ENCODE data around the gene ZNF800.

GRCh38 chr7:127322351-127322750, 70.2 kb downstream of the ZNF800 start:
- TF ChIP-seq CTCF (IDR thresholded peaks at IDR 0.05) (no peak), POLR2A (IDR thresholded peaks at IDR 0.05) (no peak), POLR2AphosphoS5 (IDR thresholded peaks at IDR 0.05) (no peak), EP300 (IDR thresholded peaks at IDR 0.05) (no peak)
